ENCODE measurements around the gene SIPA1L3.

DNA sequence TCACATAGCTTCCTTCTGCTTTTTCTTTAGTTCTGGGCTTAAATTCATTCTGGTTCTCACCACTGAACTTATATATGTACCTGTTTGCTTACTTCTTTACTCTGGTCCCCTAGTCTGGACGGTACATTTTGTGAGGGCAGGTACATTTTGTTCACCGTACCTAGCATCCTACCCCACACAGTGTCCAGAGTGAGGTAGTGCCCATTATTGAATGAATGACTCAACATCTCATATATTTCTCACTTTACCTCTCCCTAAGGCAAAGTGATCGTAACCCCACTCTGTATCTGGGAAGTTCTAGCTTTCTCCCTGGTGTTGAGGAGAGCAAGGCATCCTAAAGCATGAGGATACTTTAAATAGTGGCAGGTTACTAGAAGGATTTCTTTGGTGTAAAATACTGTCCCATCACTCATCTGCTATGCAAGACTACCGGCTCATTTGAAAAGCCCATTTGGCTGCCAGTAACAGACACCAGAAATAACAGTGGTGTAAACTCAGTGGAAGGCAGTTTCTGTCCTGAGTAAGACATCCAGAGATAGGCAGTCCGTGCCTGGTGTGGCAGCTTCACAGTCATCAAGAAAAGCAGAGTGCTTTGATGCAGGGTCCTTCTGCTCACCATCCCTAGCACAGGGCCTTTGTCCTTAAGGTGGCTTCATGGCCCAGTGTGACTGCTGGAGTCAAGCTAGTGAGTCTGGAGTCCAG lies 111.8 kb downstream of the SIPA1L3 start:
- TF ChIP-seq, protein P1, sequence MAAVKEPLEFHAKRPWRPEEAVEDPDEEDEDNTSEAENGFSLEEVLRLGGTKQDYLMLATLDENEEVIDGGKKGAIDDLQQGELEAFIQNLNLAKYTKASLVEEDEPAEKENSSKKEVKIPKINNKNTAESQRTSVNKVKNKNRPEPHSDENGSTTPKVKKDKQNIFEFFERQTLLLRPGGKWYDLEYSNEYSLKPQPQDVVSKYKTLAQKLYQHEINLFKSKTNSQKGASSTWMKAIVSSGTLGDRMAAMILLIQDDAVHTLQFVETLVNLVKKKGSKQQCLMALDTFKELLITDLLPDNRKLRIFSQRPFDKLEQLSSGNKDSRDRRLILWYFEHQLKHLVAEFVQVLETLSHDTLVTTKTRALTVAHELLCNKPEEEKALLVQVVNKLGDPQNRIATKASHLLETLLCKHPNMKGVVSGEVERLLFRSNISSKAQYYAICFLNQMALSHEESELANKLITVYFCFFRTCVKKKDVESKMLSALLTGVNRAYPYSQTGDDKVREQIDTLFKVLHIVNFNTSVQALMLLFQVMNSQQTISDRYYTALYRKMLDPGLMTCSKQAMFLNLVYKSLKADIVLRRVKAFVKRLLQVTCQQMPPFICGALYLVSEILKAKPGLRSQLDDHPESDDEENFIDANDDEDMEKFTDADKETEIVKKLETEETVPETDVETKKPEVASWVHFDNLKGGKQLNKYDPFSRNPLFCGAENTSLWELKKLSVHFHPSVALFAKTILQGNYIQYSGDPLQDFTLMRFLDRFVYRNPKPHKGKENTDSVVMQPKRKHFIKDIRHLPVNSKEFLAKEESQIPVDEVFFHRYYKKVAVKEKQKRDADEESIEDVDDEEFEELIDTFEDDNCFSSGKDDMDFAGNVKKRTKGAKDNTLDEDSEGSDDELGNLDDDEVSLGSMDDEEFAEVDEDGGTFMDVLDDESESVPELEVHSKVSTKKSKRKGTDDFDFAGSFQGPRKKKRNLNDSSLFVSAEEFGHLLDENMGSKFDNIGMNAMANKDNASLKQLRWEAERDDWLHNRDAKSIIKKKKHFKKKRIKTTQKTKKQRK (IDR thresholded peaks at IDR 0.05; ENCODE audit: low read depth, low read length): no peak
- TF ChIP-seq MYB (IDR thresholded peaks at IDR 0.05; ENCODE audit: borderline replicate concordance, low read depth, low read length): no peak
- TF ChIP-seq, protein P2, sequence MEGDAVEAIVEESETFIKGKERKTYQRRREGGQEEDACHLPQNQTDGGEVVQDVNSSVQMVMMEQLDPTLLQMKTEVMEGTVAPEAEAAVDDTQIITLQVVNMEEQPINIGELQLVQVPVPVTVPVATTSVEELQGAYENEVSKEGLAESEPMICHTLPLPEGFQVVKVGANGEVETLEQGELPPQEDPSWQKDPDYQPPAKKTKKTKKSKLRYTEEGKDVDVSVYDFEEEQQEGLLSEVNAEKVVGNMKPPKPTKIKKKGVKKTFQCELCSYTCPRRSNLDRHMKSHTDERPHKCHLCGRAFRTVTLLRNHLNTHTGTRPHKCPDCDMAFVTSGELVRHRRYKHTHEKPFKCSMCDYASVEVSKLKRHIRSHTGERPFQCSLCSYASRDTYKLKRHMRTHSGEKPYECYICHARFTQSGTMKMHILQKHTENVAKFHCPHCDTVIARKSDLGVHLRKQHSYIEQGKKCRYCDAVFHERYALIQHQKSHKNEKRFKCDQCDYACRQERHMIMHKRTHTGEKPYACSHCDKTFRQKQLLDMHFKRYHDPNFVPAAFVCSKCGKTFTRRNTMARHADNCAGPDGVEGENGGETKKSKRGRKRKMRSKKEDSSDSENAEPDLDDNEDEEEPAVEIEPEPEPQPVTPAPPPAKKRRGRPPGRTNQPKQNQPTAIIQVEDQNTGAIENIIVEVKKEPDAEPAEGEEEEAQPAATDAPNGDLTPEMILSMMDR (IDR thresholded peaks at IDR 0.05 in 2 of 3, conservative IDR thresholded peaks at IDR 0.05 in 1 of 3; ENCODE audit: control insufficient read depth in 2 of 3, extremely low read depth in 1 of 3, insufficient read depth in 1 of 3, low read depth in 3 of 3, low read length in 3 of 3): no peak
- no peak for TF ChIP-seq CEBPB (IDR thresholded peaks at IDR 0.05; ENCODE audit: borderline replicate concordance in 1 of 2, low read depth in 2 of 2, low read length in 2 of 2)
- no peak for TF ChIP-seq CREB1 (IDR thresholded peaks at IDR 0.05; ENCODE audit: low read depth)
- TF ChIP-seq, protein P3, sequence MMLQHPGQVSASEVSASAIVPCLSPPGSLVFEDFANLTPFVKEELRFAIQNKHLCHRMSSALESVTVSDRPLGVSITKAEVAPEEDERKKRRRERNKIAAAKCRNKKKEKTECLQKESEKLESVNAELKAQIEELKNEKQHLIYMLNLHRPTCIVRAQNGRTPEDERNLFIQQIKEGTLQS (IDR thresholded peaks at IDR 0.05; ENCODE audit: borderline replicate concordance, extremely low read depth, low read depth, low read length): no peak
- TF ChIP-seq POLR2AphosphoS5 (IDR thresholded peaks at IDR 0.05; ENCODE audit: low read length): no peak
- no peak for TF ChIP-seq TCF12 (IDR thresholded peaks at IDR 0.05; ENCODE audit: low read depth, low read length)
- TF ChIP-seq POLR2A (IDR thresholded peaks at IDR 0.05; ENCODE audit: low read depth, low read length): no peak
- TF ChIP-seq EED (IDR thresholded peaks at IDR 0.05; ENCODE audit: low read depth): no peak
- TF ChIP-seq SMAD1 (IDR thresholded peaks at IDR 0.05; ENCODE audit: low read depth, partially characterized antibody): no peak
- no peak for TF ChIP-seq TAF1 (IDR thresholded peaks at IDR 0.05; ENCODE audit: borderline replicate concordance, low read depth, low read length)
- TF ChIP-seq MYC (IDR thresholded peaks at IDR 0.05; ENCODE audit: insufficient read depth, insufficient read length, insufficient replicate concordance, low read length, severe bottlenecking): no peak

Data from GM12878 (cell line).